NOMO-1 (cell line): ENCODE measurements around the gene MMD.
A peak's percentile ranks its signal among the peaks of the same experiment; 100 is the strongest.

ENCODE experiments used
- DNase-seq, 2 experiments: peaks; one replicate each; lab custom pipeline; 2025; ENCODE audit not compliant: unreplicated experiment in 2 of 2; lab: John Stamatoyannopoulos, UW

Gene MMD

GRCh38 chr17:55356434-55357328, 65.0 kb downstream of the MMD start:
- DNase-seq = peak in 1 of 2 experiments; percentile 39

DNA sequence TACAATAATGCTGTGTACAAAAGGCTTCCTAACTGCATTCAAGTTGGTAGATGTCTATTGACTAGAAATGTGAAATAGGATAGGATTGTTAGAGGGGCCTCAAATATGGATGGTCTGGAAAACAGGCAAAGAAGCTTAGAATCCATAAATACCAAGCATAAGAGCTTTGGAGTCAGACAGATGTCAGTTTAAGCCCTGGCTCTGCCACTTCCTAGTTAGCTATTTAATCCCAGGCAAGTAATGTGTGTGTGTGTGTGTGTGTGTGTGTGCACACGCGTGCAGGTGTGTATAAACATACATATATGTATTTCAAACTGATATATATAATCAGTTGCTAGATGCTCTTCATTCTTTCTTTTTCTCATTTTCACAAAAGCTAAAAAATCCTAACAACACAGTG, 66.7 kb downstream of the MMD start:
- DNase-seq = no peak

GRCh38 chr17:55354010-55354409, 67.6 kb downstream of the MMD start:
- DNase-seq = no peak

GRCh38 chr17:55351226-55351625, 70.4 kb downstream of the MMD start:
- no peak for DNase-seq

- DNase-seq = no peak
Measured at GRCh38 chr17:55350825-55351205, 70.8 kb downstream of the MMD start.

- peak; percentile 35 to 45 for DNase-seq
Measured at GRCh38 chr17:55348749-55349354, 72.8 kb downstream of the MMD start.

GRCh38 chr17:55347341-55347740, 74.3 kb downstream of the MMD start:
- no peak for DNase-seq

DNA sequence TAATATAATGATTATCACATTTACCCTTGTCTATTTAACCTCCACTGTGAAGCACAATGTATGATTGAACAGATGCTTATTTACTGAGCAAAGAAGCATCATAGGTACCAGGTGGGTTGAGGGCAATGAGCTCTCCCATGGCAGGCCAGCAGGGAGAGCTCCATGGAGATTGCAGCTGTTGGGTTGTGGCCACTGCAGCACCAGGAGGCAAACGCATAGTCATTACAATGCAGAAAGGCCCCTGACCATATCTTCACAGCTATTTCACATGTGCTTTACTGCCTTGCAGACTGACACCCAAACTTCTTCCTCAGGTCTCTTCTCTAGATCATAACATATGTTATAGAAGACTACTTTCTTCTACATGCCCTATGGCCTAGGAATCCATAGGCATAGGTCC, 75.0 kb downstream of the MMD start:
- DNase-seq = no peak

DNA sequence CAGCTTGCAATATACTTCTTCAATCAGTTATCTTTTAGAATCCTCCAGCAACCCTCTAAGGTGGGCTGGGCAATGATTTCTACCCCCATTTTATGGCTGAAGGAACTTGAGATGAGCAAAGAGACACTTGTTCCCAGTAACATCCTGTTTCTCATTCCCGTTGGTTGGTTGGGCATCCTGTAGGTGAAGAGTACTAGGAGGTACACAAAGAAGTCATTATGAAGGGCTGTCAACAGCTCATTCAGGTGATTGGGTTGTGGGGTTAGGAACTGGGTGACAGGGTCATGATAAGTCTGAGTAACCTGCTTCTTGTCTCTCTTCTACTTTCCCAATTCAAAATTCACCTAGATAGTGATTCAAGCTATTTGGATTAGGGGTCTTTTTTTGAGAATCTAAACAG, 76.5 kb downstream of the MMD start:
- no peak for DNase-seq

DNA sequence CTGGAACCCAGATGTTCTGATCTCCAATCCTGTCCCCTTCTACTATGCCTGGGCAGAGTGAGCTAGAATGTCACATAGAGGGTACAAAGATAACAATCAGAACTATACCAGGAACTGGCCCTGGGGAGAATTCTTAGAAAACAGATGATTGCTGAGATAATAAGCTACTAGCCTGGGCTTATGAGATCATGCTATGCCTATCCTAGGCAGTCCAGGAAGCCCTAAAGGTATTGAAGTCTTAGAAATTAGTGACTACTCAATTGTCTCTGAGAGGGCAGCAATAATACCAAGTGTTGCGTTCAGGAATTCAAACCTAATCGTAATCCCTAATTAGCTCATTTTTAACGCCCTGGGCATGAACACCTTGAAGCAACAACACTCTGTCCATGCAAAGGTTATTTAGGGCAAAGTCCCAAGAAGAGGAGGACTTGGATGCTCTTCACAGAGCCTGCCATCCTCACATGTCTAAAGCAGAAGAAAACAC, 77.1 kb downstream of the MMD start:
- no peak for DNase-seq

DNA sequence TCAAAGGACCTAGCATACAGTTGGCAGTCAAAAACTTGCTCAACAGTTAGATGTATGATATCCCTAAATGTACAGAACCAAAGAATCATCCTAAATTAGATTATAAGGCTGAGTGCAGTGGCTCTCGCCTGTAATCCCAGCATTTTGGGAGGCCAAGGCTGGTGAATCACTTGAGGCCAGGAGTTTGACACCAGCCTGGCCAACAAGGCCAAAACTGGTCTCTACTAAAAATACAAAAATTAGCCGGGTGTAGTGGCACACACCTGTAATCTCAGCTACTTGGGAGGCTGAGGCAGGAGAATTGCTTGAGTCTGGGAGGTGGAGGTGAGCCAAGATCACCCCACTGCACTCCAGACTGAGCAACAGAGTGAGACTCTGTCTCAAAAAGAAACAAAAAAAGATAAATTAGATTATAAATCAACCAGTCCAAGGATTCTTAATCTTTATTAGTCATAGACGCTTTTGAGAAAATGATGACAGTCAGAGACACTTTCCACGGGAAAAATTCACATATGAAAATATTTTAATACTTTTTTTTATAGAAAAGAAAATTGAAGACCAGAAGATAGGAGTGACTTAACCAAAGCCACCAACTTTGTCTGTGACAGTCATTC, 77.6 kb downstream of the MMD start:
- no peak for DNase-seq

GRCh38 chr17:55342800-55343585, 78.6 kb downstream of the MMD start:
- DNase-seq = no peak
